Measurements from ENCODE around the gene UBL4A. TPM values are rescaled to one million over a fixed set of nuclear protein-coding genes. Genes with fewer than 3 reads are reported as not detected.

The UBL4A gene
- total RNA-seq, 2 experiments from 2014 or later = 37.4 to 38.2 TPM

DNA sequence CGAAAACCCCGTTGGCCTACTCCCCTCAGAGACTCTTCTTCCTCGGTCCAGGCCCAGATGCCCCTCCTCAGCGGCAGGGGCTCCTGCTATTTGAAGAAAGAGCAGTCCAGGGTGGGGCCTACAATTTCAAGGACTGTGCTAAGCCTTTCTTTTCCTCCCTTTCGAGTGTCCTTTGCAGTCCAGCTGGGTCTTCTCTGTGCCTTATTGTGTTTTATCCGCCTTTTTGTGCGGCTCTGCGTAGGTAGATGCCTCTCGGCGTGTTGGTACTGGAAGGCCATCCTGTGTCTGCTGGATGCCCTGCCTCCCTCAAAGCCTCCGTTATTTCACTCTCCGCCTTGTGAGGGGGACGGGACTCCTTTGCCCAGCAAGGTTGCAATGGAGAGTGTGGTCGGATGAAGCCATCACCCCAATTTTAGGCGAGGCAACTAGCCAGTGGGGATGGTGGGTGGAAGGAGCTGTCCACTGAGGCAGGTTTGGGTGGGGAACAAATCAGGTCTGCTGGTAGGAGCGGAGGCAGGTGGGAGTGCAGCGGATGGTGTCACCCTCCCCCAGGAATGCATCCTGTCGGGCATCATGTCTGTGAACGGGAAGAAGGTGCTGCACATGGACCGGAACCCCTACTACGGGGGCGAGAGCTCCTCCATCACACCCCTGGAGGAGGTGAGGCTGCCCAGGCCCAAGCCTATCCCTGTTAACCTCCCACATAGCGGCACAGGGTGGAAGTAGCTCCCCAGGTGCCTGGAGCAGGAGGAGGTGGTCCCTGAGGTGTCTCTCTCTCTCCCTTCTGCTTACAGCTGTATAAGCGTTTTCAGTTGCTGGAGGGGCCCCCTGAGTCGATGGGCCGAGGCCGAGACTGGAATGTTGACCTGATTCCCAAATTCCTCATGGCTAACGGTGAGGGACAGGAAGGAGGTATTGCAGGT lies 48.2 kb downstream of the UBL4A start:
- intact Hi-C loops (cut with micrococcal nuclease) = loop anchor here (2.0 kb wide), 2 partner anchors 53 to 67 kb away; partner anchors contain the start of gene SLC10A3
- H3K36me3 Mint-ChIP-seq (ENCODE audit: low read depth) = peaks cover 2% of the 10 kb centered on the region
- no peak for DNase-seq

GRCh38 chrX:154436983-154437752 lies 49.2 kb downstream of the UBL4A start, which contains the start of gene GDI1:
Gene GDI1 (plus strand): TSS chrX:154437154. CDS start chrX:154437255, 101 bp downstream.
- H3K36me3 Mint-ChIP-seq (ENCODE audit: low read depth) = peaks cover 4% of the 10 kb centered on the region
- H3K4me3 Mint-ChIP-seq = peak within 1 kb of the TSS; percentile 84
- intact Hi-C loops (cut with micrococcal nuclease) = loop anchor here (2.0 kb wide), 2 partner anchors 54 to 66 kb away; partner anchors contain the start of gene SLC10A3
- peak; percentile 45 for DNase-seq
- CTCF ChIA-PET = no interaction called here
- no peaks in the 10 kb centered on the region for H3K27me3 Mint-ChIP-seq (ENCODE audit: low read depth)
- peak within 1 kb of the TSS; percentile 82 for H3K27ac Mint-ChIP-seq
- H3K4me1 Mint-ChIP-seq (ENCODE audit: low read depth) = peaks cover 22% of the 10 kb centered on the region
- H3K9me3 Mint-ChIP-seq = no peaks in the 10 kb centered on the region

More for the DNA sequence above, 48.2 kb downstream of the UBL4A start:
- H3K27ac Mint-ChIP-seq = peak overlapping the region; percentile 66
- peak overlapping the region; percentile 84 for H3K4me3 Mint-ChIP-seq
- peaks cover 22% of the 10 kb centered on the region for H3K4me1 Mint-ChIP-seq (ENCODE audit: low read depth)
- CTCF ChIA-PET = no interaction called here
- H3K9me3 Mint-ChIP-seq = no peaks in the 10 kb centered on the region
- H3K27me3 Mint-ChIP-seq (ENCODE audit: low read depth) = no peaks in the 10 kb centered on the region

DNA sequence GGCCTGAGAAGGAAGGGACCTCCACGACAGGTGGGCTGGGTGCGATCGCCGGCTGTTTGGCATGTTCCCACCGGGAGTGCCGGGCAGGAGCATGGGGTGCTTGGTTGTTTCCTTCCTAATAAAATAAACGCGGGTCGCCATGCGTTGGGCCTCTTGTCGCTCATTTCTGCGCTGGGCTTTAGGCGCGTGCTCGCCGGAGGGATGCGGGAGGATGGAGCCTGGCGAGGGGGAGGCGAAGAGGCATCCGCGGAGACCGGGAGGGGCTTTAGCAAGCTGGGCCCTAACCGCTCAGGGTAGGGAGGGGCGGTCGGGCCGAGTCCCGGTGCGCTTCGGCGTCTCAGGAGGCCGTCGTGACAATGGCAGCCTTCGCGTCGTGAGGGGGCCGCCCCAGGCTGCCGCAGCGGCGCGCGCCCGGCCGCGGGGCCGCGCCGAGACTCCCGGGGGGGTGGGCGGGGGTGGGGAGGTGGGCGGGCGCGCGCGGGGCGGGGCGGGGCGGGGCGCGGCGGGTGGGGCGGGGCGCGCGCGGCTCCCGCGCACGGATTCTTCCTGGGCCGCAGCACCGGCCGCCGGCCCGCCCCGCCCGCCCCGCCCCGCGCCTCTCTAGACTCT lies 49.9 kb downstream of the UBL4A start:
- no peaks in the 10 kb centered on the region for H3K9me3 Mint-ChIP-seq
- peak overlapping the region; percentile 82 for H3K27ac Mint-ChIP-seq
- H3K4me1 Mint-ChIP-seq (ENCODE audit: low read depth) = peaks cover 22% of the 10 kb centered on the region
- peak overlapping the region; percentile 70 for H3K4me3 Mint-ChIP-seq
- no peaks in the 10 kb centered on the region for H3K27me3 Mint-ChIP-seq (ENCODE audit: low read depth)
- intact Hi-C loops (cut with micrococcal nuclease) = loop anchor here (2.0 kb wide), 2 partner anchors 54 to 66 kb away; partner anchors contain the start of gene SLC10A3
- CTCF ChIA-PET = no interaction called here
- peaks cover 4% of the 10 kb centered on the region for H3K36me3 Mint-ChIP-seq (ENCODE audit: low read depth)
- peak; percentile 55 for DNase-seq

DNA sequence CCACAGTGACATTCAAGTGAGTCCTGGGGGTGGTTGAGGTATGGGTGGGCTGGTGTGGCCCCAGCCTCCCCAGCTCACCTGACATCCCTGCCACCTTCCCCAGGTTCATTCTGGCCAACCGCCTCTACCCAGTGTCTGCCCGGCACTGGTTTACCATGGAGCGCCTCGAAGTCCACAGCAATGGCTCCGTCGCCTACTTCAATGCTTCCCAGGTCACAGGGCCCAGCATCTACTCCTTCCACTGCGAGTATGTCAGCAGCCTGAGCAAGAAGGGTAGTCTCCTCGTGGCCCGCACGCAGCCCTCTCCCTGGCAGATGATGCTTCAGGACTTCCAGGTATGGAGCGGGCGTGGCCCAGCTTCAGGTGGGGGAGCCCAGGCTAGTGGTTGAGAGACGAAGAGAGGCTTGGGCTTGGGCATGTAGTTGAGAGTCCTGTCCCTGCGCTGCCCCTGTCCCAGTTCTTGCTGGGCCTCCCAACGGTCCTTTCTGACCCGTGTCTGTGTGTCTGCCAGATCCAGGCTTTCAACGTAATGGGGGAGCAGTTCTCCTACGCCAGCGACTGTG lies 51.2 kb downstream of the UBL4A start:
- Mint-ChIP-seq H3K4me1 (ENCODE audit: low read depth) (peaks cover 25% of the 10 kb centered on the region), H3K4me3 (no peak overlapping the region), H3K9me3 (no peaks in the 10 kb centered on the region), H3K27me3 (ENCODE audit: low read depth) (no peaks in the 10 kb centered on the region), H3K36me3 (ENCODE audit: low read depth) (peaks cover 4% of the 10 kb centered on the region), H3K27ac (no peak overlapping the region)
- CTCF ChIA-PET = no interaction called here
- no peak for DNase-seq
- intact Hi-C loops (cut with micrococcal nuclease) = no loop called here

DNA sequence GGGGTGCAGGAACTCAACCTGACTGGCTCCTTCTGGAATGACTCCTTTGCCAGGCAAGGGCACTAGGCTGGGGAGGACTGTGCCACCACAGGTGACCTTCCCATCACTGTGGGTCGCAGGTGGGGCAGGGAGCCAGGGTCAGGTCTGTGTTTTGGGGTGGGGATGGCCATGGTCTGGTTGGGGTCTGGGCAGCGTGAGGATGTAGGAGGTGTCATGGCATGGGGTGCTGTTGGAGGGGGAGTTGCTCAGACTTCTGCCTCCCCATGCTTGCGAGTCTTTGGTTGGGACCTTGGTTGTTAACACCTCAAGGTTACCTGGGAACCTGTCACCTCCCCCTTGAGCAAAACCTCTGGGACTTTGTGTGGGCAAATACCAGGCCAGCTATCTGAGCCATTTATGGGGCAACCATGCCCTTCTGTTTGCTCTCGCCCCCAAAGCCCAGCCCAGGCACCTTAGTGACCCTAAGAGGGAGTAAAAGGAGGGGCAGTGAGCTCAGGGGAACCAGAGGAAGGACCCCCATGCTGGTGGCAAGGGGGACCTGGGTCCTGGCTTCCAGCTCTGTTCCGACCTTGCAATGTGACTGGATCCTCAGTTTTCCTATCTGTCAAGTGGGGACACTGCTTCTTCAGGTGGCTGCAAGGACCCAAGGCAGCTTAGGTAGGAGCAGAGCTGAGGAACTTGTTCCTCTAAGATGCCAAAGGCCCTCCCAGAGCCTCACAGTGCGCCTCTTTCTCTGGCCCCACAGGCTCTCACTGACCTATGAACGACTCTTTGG lies 51.8 kb downstream of the UBL4A start:
- Mint-ChIP-seq H3K36me3 (ENCODE audit: low read depth) (peaks cover 4% of the 10 kb centered on the region), H3K27ac (no peak overlapping the region), H3K4me3 (no peak overlapping the region), H3K27me3 (ENCODE audit: low read depth) (no peaks in the 10 kb centered on the region), H3K4me1 (ENCODE audit: low read depth) (peaks cover 26% of the 10 kb centered on the region), H3K9me3 (no peaks in the 10 kb centered on the region)
- CTCF ChIA-PET = no interaction called here
- intact Hi-C loops (cut with micrococcal nuclease) = no loop called here
- DNase-seq = no peak

Small RNA genes lying within 50 kb of the gene (microRNA-seq; reads per million reads assigned to microRNA genes)
- gene MIR6858 (ENCODE audit: borderline microRNAs expressed, borderline replicate concordance) = not detected

Other genes starting within 250 kb of the UBL4A start
- gene OPN1MW3, start 229.0 kb downstream of the UBL4A start, total RNA-seq = not detected
- gene TEX28, start 191.5 kb downstream of the UBL4A start, total RNA-seq = not detected
- gene TKTL1, start 190.8 kb downstream of the UBL4A start, total RNA-seq = not detected
- gene FLNA, start 112.0 kb downstream of the UBL4A start, total RNA-seq = 100 to 1,000 TPM; 398 to 404 TPM
- gene EMD, start 107.3 kb downstream of the UBL4A start, total RNA-seq = 10 to 100 TPM; 62.7 to 70.0 TPM
- gene RPL10, start 88.2 kb downstream of the UBL4A start, total RNA-seq = 1,000 to 10,000 TPM; 3,331 to 3,466 TPM
- gene DNASE1L1, start 77.4 kb downstream of the UBL4A start, total RNA-seq = 1 to 10 TPM; 7.9 to 9.0 TPM
- 10 to 100 TPM; 63.7 to 66.5 TPM for gene TAFAZZIN, start 75.1 kb downstream of the UBL4A start, total RNA-seq
- gene ATP6AP1, start 57.9 kb downstream of the UBL4A start, total RNA-seq = 10 to 100 TPM; 20.3 to 21.1 TPM
- 10 to 100 TPM; 93.6 to 96.9 TPM for gene GDI1, start 49.5 kb downstream of the UBL4A start, total RNA-seq
- 10 to 100 TPM; 39.7 to 43.7 TPM for gene FAM50A, start 42.5 kb downstream of the UBL4A start, total RNA-seq
- 1 to 10 TPM; 5.9 to 7.6 TPM for gene PLXNA3, start 28.3 kb downstream of the UBL4A start, total RNA-seq
- 10 to 100 TPM; 42.3 to 42.8 TPM for gene LAGE3, start 7.3 kb downstream of the UBL4A start, total RNA-seq
- 1 to 10 TPM; 6.7 to 6.9 TPM for gene SLC10A3, start 4.0 kb upstream of the UBL4A start, total RNA-seq
- 10 to 100 TPM; 17.8 to 21.4 TPM for gene FAM3A, start 29.6 kb upstream of the UBL4A start, total RNA-seq
- gene G6PD, start 60.2 kb upstream of the UBL4A start, total RNA-seq = 10 to 100 TPM; 63.7 to 64.4 TPM
- 10 to 100 TPM; 42.2 to 42.6 TPM for gene IKBKG, start 61.0 kb upstream of the UBL4A start, total RNA-seq
- not detected for gene CTAG1A, start 98.5 kb upstream of the UBL4A start, total RNA-seq
- gene CTAG1B, start 132.7 kb upstream of the UBL4A start, total RNA-seq = not detected
- gene CTAG2, start 167.0 kb upstream of the UBL4A start, total RNA-seq = not detected